SK-N-SH (cell line): ENCODE results near the gene TPCN2. TPM values are rescaled to one million over a fixed set of nuclear protein-coding genes. Genes with fewer than 3 reads are reported as not detected.

Experiments
- CTCF ChIA-PET: fragments of 300-600, 350-600 bp; formaldehyde crosslinking; extraction: SDS; loops from one replicate; lab custom pipeline; 2021; lab: Yijun Ruan, JAX
- POLR2A ChIA-PET: fragments of 350-600 bp; sonication (Branson Sonifier 250); formaldehyde crosslinking; extraction: SDS; loops from one replicate; lab custom pipeline; 2020; ENCODE audit warnings: antibody characterized with exemption, inconsistent platforms; lab: Yijun Ruan, JAX
- DNase-seq: peaks from one replicate; pipeline ENCODE4 v3.0.0; 2012
- H2AFZ ChIP-seq: fragments of 200-600 bp; sonication (generic); 2 replicates; pipeline ENCODE4 v1.8.1; 2016; ENCODE audit warnings: antibody characterized with exemption, mild to moderate bottlenecking, low read depth
- H3F3A ChIP-seq: fragments of 200-600 bp; sonication (generic); replicated peaks from 2 replicates; pipeline ENCODE3; 2016; ENCODE audit warnings: antibody characterized with exemption, mild to moderate bottlenecking; ENCODE audit not compliant: insufficient read depth
- H3K27ac ChIP-seq, 2 experiments: fragments of 200-500 bp in 1 of 2; fragments of 200-600 bp in 1 of 2; sonication (Bioruptor generic) in 1 of 2; sonication (generic), shearing (Covaris generic) in 1 of 2; 2 replicates each; pipeline versions ENCODE4 v1.5.1 to v1.6.1; 2014 to 2016; ENCODE audit warnings: low read depth in 2 of 2, inconsistent platforms in 1 of 2, low read length in 1 of 2, mild to moderate bottlenecking in 1 of 2, mixed read lengths in 1 of 2
- H3K27me3 ChIP-seq: fragments of 200-600 bp; sonication (generic), shearing (Covaris generic); 2 replicates; pipeline ENCODE4 v1.6.1; 2016; ENCODE audit warnings: mixed run types; ENCODE audit not compliant: insufficient read depth
- H3K36me3 ChIP-seq, 2 experiments: fragments of 200-500 bp in 1 of 2; fragments of 200-600 bp in 1 of 2; sonication (Bioruptor generic) in 1 of 2; sonication (generic) in 1 of 2; replicated peaks in 1 of 2; 2 replicates each; pipeline versions ENCODE3 to v1.5.1; 2014 to 2016; ENCODE audit warnings: low read length in 1 of 2, mild to moderate bottlenecking in 1 of 2; ENCODE audit not compliant: insufficient read depth in 2 of 2, control insufficient read depth in 1 of 2
- H3K4me1 ChIP-seq, 2 experiments: fragments of 200-500 bp in 1 of 2; fragments of 200-600 bp in 1 of 2; sonication (Bioruptor generic) in 1 of 2; sonication (generic), shearing (Covaris generic) in 1 of 2; 2 replicates each; pipeline versions ENCODE4 v1.5.1 to v1.6.1; 2014 to 2016; ENCODE audit warnings: low read depth in 1 of 2, low read length in 1 of 2, mixed run types in 1 of 2; ENCODE audit not compliant: insufficient read depth in 2 of 2, control insufficient read depth in 1 of 2
- H3K4me2 ChIP-seq: fragments of 200-600 bp; sonication (generic), shearing (Covaris generic); 2 replicates; pipeline ENCODE4 v1.6.1; 2017; ENCODE audit warnings: mixed run types
- H3K4me3 ChIP-seq, 2 experiments: fragments of 200-500 bp in 1 of 2; fragments of 200-600 bp in 1 of 2; sonication (Bioruptor generic) in 1 of 2; sonication (generic), shearing (Covaris generic) in 1 of 2; 2 replicates each; pipeline versions ENCODE4 v1.5.1 to v1.8.1; 2014 to 2016; ENCODE audit warnings: low read depth in 2 of 2, inconsistent platforms in 1 of 2, low read length in 1 of 2, mild to moderate bottlenecking in 1 of 2, mixed read lengths in 1 of 2, moderate library complexity in 1 of 2
- H3K79me2 ChIP-seq: fragments of 200-600 bp; sonication (generic); 2 replicates; pipeline ENCODE4 v1.8.1; 2017; ENCODE audit warnings: mild to moderate bottlenecking; ENCODE audit not compliant: insufficient read depth
- H3K9ac ChIP-seq: fragments of 200-600 bp; sonication (generic); 2 replicates; pipeline ENCODE4 v1.6.1; 2017; ENCODE audit warnings: mixed run types
- H3K9me2 ChIP-seq: fragments of 200-600 bp; sonication (generic); 2 replicates; pipeline ENCODE4 v1.6.1; 2017; ENCODE audit warnings: mixed run types
- H3K9me3 ChIP-seq: fragments of 200-600 bp; sonication (generic); 2 replicates; pipeline ENCODE4 v1.6.1; 2017; ENCODE audit warnings: mixed run types, mild to moderate bottlenecking, moderate library complexity
- H4K20me1 ChIP-seq: fragments of 200-600 bp; sonication (generic); 2 replicates; pipeline ENCODE4 v1.6.1; 2017; ENCODE audit warnings: mild to moderate bottlenecking, mixed run types; ENCODE audit not compliant: insufficient read depth
- EP300 ChIP-seq, 2 experiments: IDR thresholded peaks; 2 replicates each; pipeline versions ENCODE4 v1.4.0 to v1.6.1; 2012; ENCODE audit warnings: borderline replicate concordance in 1 of 2, low read depth in 1 of 2, low read length in 1 of 2
- EZH2phosphoT487 ChIP-seq: fragments of 200-600 bp; sonication (generic); IDR thresholded peaks from 2 replicates; pipeline ENCODE4 v1.6.1; 2017; ENCODE audit warnings: low read depth, mixed run types, mild to moderate bottlenecking, antibody characterized with exemption, moderate library complexity, borderline replicate concordance
- FOXJ3 ChIP-seq: sonication (generic); formaldehyde crosslinking; IDR thresholded peaks from 2 replicates; pipeline ENCODE4 v1.5.1; 2020; ENCODE audit warnings: mild to moderate bottlenecking, missing genetic modification reagents
- FOXM1 ChIP-seq: IDR thresholded peaks from 2 replicates; pipeline ENCODE4 v1.4.0; 2012; ENCODE audit warnings: low read depth, mild to moderate bottlenecking
- GATA2 ChIP-seq: sonication (generic); formaldehyde crosslinking; IDR thresholded peaks from 2 replicates; pipeline ENCODE4 v1.5.0; 2020; ENCODE audit warnings: mild to moderate bottlenecking, missing genetic modification reagents
- JUND ChIP-seq: IDR thresholded peaks from 2 replicates; pipeline ENCODE4 v1.4.0; 2012
- MEF2A ChIP-seq: IDR thresholded peaks from 2 replicates; pipeline ENCODE4 v1.4.0; 2012; ENCODE audit warnings: low read depth, borderline replicate concordance
- NFIC ChIP-seq: IDR thresholded peaks from 2 replicates; pipeline ENCODE4 v1.4.0; 2012; ENCODE audit warnings: borderline replicate concordance
- NRF1 ChIP-seq: IDR thresholded peaks from 2 replicates; pipeline ENCODE4 v1.6.1; 2012; ENCODE audit warnings: low read depth, mild to moderate bottlenecking, low read length
- RCOR1 ChIP-seq: fragments of 150-350 bp; IDR thresholded peaks from 2 replicates; pipeline ENCODE4 v1.6.1; 2017; ENCODE audit warnings: antibody characterized with exemption, low read length
- SMC3 ChIP-seq: IDR thresholded peaks from 2 replicates; pipeline ENCODE4 v1.6.1; 2012; ENCODE audit warnings: low read depth, low read length, improper control_type of control experiment
- TCF12 ChIP-seq: IDR thresholded peaks from 2 replicates; pipeline ENCODE4 v1.4.0; 2012
- YY1 ChIP-seq: IDR thresholded peaks from 2 replicates; pipeline ENCODE4 v1.4.0; 2012; ENCODE audit warnings: low read depth, mild to moderate bottlenecking
- WGBS: methylation state at CpG from one replicate; pipeline ENCODE4 v1.1.6; 2017; ENCODE audit warnings: low lambda C conversion rate; 5-methylcytosine and 5-hydroxymethylcytosine counted together
- polyA plus RNA-seq, 3 experiments: library from polyadenylated mRNA; depleted of rRNA; stranded (reverse); fragments of >200 nt; gene quantifications; 2 replicates each; pipeline ENCODE4 v1.2.3, GENCODE V29; 2012
- TF ChIP-seq, protein P1 (sequence below): fragments of 150-350 bp; IDR thresholded peaks from 2 replicates; pipeline ENCODE4 v1.6.1; 2016; ENCODE audit warnings: mild to moderate bottlenecking, low read depth, low read length
- TF ChIP-seq, protein P2 (sequence below): IDR thresholded peaks from 2 replicates; pipeline ENCODE4; 2012
- TF ChIP-seq, protein P3 (sequence below): IDR thresholded peaks from 2 replicates; pipeline ENCODE4 v1.4.0; 2012; ENCODE audit warnings: low read depth
- TF ChIP-seq, protein P4 (sequence below): fragments of 200-600 bp; sonication (generic); IDR thresholded peaks from 2 replicates; pipeline ENCODE4 v1.6.1; 2017; ENCODE audit warnings: antibody characterized with exemption, mild to moderate bottlenecking, moderate library complexity
- TF ChIP-seq, protein P5 (sequence below): IDR thresholded peaks from 2 replicates; pipeline ENCODE4 v1.6.1; 2012; ENCODE audit warnings: mild to moderate bottlenecking, low read depth, low read length, moderate library complexity
- TF ChIP-seq, protein P6 (sequence below): IDR thresholded peaks from 2 replicates; pipeline ENCODE4 v1.4.0; 2012; ENCODE audit warnings: low read depth, borderline replicate concordance

Gene TPCN2
- polyA plus RNA-seq, 1 of the 3 experiments (the other 2 are of a cell fraction) = 8.7 TPM

DNA sequence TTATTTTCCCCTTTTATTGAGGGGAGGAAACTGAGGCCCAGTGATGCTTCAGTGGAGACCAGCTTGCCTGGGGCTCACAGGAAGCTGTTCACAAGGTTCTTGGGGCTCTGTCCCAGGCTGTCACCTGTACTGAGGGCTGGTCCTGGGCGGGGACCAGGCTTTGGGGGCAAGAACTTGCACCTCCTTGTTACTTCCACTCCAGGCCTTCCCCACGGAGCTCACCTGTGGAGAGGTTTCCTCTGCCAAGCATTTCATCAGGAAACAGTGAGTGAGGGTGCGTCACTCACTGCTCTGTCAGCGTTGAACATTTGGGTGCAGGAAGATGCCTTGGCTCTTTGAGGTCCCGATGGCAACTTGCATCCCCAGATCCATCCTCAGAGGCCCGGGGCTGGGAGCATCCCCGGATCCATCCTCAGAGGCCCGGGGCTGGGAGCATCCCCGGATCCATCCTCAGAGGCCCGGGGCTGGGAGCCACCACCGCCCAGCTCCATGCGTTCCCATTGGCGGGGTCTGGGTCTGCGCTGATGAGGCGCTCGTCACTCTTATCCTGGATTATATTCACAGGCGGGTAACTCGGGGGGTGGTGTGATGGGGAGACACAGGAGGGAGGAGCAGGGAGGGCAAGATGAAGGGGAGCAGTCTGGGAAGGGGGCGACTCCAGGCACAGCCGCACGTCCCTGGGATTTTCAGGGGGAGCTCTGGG, 105.6 kb downstream of the TPCN2 start:
- Histone ChIP-seq H3K36me3 (no peaks in the 10 kb centered on the region), H4K20me1 (no peaks in the 10 kb centered on the region), H3K79me2 (no peaks in the 10 kb centered on the region), H3K4me1 (peaks cover 11 to 36% of the 10 kb centered on the region in 2 experiments; a peak in 2 of 4 replicates), H2AFZ (no peak overlapping the region), H3K27me3 (no peaks in the 10 kb centered on the region), H3K27ac (no peak overlapping the region), H3K9me3 (no peaks in the 10 kb centered on the region), H3K4me2 (no peak overlapping the region), H3K9ac (no peak overlapping the region), H3K4me3 (no peak overlapping the region), H3F3A (no peaks in the 10 kb centered on the region), H3K9me2 (no peaks in the 10 kb centered on the region)
- no peak for DNase-seq
- 95% methylated on average over 15 of the region's 21 CpGs for WGBS
- TF ChIP-seq FOXM1 = no peak
- no peak for TF ChIP-seq SMC3
- no peak for TF ChIP-seq MEF2A
- TF ChIP-seq RCOR1 = no peak
- TF ChIP-seq, protein P1, sequence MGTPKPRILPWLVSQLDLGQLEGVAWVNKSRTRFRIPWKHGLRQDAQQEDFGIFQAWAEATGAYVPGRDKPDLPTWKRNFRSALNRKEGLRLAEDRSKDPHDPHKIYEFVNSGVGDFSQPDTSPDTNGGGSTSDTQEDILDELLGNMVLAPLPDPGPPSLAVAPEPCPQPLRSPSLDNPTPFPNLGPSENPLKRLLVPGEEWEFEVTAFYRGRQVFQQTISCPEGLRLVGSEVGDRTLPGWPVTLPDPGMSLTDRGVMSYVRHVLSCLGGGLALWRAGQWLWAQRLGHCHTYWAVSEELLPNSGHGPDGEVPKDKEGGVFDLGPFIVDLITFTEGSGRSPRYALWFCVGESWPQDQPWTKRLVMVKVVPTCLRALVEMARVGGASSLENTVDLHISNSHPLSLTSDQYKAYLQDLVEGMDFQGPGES = no peak
- TF ChIP-seq EP300 (IDR thresholded peaks at IDR 0.05; ENCODE audit: borderline replicate concordance in 1 of 2, low read depth in 1 of 2, low read length in 1 of 2) = no peak
- TF ChIP-seq, protein P2, sequence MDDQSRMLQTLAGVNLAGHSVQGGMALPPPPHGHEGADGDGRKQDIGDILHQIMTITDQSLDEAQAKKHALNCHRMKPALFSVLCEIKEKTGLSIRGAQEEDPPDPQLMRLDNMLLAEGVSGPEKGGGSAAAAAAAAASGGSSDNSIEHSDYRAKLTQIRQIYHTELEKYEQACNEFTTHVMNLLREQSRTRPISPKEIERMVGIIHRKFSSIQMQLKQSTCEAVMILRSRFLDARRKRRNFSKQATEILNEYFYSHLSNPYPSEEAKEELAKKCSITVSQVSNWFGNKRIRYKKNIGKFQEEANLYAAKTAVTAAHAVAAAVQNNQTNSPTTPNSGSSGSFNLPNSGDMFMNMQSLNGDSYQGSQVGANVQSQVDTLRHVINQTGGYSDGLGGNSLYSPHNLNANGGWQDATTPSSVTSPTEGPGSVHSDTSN = no peak
- TF ChIP-seq YY1 = no peak
- no peak for TF ChIP-seq FOXJ3 (CRISPR knock-in tag)
- TF ChIP-seq, protein P3, sequence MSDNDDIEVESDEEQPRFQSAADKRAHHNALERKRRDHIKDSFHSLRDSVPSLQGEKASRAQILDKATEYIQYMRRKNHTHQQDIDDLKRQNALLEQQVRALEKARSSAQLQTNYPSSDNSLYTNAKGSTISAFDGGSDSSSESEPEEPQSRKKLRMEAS = no peak
- TF ChIP-seq, protein P4, sequence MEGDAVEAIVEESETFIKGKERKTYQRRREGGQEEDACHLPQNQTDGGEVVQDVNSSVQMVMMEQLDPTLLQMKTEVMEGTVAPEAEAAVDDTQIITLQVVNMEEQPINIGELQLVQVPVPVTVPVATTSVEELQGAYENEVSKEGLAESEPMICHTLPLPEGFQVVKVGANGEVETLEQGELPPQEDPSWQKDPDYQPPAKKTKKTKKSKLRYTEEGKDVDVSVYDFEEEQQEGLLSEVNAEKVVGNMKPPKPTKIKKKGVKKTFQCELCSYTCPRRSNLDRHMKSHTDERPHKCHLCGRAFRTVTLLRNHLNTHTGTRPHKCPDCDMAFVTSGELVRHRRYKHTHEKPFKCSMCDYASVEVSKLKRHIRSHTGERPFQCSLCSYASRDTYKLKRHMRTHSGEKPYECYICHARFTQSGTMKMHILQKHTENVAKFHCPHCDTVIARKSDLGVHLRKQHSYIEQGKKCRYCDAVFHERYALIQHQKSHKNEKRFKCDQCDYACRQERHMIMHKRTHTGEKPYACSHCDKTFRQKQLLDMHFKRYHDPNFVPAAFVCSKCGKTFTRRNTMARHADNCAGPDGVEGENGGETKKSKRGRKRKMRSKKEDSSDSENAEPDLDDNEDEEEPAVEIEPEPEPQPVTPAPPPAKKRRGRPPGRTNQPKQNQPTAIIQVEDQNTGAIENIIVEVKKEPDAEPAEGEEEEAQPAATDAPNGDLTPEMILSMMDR = no peak
- TF ChIP-seq NRF1 = no peak
- no peak for TF ChIP-seq NFIC
- POLR2A ChIA-PET = no interaction called here
- CTCF ChIA-PET = interaction anchor here (1.2 to 1.4 kb wide), 4 partner anchors 9 to 487 kb away, joined by 3 to 5 read pairs (median 4); partner anchors contain the start of gene CCND1

DNA sequence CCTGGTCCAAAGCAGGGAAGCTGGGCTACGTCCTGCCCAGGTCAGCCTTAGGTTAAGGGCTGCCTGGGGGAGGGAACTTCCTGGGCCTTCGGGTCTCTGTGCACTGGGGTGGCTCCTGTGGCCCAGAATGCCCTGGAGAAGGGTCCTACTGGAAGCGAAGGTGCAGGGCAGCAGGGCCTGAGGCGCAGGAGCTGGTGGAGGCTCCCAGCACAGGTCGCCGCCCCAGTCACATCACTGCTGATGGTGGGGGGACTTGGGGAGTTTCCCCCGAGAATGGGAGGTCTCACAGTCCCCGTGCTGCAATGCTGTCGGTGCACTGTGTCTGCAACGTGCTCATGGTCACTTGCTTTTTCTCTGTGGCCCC, 106.2 kb downstream of the TPCN2 start:
- Histone ChIP-seq H3K79me2 (no peaks in the 10 kb centered on the region), H2AFZ (no peak overlapping the region), H3K9ac (no peak overlapping the region), H3K4me2 (no peak overlapping the region), H3K9me3 (no peaks in the 10 kb centered on the region), H4K20me1 (no peaks in the 10 kb centered on the region), H3K4me3 (no peak overlapping the region), H3K36me3 (no peaks in the 10 kb centered on the region), H3K4me1 (peaks cover 11 to 36% of the 10 kb centered on the region in 2 experiments; a peak in 2 of 4 replicates), H3K9me2 (no peaks in the 10 kb centered on the region), H3K27ac (no peak overlapping the region; a peak in 1 of 4 replicates), H3F3A (no peaks in the 10 kb centered on the region), H3K27me3 (no peaks in the 10 kb centered on the region)
- ChIA-PET CTCF (interaction anchor here (1.2 to 4.8 kb wide), 4 partner anchors 9 to 486 kb away, joined by 3 to 29 read pairs (median 4); partner anchors contain the start of gene CCND1), POLR2A (no interaction called here)
- 85% methylated on average over 5 of the region's 10 CpGs for WGBS
- no peak for DNase-seq
- TF ChIP-seq FOXJ3 (CRISPR knock-in tag) (no peak), NRF1 (no peak), GATA2 (no peak), EZH2phosphoT487 (no peak), JUND (no peak), TCF12 (no peak), FOXM1 (no peak)
- TF ChIP-seq, protein P5, sequence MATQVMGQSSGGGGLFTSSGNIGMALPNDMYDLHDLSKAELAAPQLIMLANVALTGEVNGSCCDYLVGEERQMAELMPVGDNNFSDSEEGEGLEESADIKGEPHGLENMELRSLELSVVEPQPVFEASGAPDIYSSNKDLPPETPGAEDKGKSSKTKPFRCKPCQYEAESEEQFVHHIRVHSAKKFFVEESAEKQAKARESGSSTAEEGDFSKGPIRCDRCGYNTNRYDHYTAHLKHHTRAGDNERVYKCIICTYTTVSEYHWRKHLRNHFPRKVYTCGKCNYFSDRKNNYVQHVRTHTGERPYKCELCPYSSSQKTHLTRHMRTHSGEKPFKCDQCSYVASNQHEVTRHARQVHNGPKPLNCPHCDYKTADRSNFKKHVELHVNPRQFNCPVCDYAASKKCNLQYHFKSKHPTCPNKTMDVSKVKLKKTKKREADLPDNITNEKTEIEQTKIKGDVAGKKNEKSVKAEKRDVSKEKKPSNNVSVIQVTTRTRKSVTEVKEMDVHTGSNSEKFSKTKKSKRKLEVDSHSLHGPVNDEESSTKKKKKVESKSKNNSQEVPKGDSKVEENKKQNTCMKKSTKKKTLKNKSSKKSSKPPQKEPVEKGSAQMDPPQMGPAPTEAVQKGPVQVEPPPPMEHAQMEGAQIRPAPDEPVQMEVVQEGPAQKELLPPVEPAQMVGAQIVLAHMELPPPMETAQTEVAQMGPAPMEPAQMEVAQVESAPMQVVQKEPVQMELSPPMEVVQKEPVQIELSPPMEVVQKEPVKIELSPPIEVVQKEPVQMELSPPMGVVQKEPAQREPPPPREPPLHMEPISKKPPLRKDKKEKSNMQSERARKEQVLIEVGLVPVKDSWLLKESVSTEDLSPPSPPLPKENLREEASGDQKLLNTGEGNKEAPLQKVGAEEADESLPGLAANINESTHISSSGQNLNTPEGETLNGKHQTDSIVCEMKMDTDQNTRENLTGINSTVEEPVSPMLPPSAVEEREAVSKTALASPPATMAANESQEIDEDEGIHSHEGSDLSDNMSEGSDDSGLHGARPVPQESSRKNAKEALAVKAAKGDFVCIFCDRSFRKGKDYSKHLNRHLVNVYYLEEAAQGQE = no peak
- TF ChIP-seq, protein P6, sequence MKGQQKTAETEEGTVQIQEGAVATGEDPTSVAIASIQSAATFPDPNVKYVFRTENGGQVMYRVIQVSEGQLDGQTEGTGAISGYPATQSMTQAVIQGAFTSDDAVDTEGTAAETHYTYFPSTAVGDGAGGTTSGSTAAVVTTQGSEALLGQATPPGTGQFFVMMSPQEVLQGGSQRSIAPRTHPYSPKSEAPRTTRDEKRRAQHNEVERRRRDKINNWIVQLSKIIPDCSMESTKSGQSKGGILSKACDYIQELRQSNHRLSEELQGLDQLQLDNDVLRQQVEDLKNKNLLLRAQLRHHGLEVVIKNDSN = no peak
